ENCODE data around the gene IL17D.
"Not testable (repeated sequence)": the region's sequence is repeated elsewhere in the genome, so short reads cannot be mapped to it uniquely, and the experiment has no call there.

IL17D gene

DNA sequence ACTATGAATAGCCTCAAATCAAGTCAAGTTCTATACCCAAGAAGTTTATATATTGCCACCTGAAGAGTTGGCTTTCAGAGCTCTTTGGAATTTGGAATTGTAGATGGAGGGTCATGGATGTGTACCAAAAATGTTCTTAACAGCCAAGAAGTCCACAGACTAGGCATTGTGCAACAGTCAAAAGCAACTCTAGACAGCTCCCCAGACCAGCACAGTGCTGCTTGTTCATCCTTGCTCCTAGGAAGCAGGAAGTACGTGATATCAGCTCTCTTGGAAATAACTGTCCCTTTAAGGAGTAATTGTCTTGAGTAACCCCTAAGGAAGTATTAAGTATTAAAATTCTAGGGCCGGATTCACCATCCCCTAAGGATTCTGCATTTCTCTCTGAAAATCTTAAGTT is 30.7 kb upstream of the IL17D start:
- TF ChIP-seq RARB (CRISPR knock-in tag; IDR thresholded peaks at IDR 0.05) (no peak), ZC3H10 (CRISPR knock-in tag; IDR thresholded peaks at IDR 0.05) (no peak), GLIS3 (CRISPR knock-in tag; IDR thresholded peaks at IDR 0.05) (no peak)
- TF ChIP-seq, protein P1, sequence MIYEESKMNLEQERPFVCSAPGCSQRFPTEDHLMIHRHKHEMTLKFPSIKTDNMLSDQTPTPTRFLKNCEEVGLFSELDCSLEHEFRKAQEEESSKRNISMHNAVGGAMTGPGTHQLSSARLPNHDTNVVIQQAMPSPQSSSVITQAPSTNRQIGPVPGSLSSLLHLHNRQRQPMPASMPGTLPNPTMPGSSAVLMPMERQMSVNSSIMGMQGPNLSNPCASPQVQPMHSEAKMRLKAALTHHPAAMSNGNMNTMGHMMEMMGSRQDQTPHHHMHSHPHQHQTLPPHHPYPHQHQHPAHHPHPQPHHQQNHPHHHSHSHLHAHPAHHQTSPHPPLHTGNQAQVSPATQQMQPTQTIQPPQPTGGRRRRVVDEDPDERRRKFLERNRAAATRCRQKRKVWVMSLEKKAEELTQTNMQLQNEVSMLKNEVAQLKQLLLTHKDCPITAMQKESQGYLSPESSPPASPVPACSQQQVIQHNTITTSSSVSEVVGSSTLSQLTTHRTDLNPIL (CRISPR knock-in tag; IDR thresholded peaks at IDR 0.05; ENCODE audit: low read depth): no peak
- ATAC-seq: no peak

DNA sequence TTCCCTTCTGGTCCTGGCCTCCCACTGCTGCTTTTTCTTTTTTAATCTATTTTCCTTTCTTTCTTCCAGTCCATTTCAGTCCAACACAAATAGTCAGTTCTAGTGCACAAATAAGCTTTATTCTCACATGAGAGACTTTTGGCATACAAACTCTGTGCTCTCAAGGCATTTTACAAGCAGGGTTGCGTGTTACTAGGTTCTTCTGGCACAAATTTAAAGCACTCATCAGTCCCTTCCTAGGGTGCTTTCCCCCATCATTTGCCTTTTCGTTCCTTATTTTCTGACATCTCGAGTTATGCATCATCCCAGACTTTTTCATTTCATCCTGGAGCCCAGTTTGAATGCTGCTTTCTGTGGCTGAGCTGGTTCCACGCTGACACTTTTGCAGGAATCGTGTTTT is 29.8 kb upstream of the IL17D start:
- no peak for ATAC-seq
- TF ChIP-seq ZNF8 (CRISPR knock-in tag; IDR thresholded peaks at IDR 0.05) (no peak), BACH2 (CRISPR knock-in tag; IDR thresholded peaks at IDR 0.05; ENCODE audit: borderline replicate concordance) (no peak), ZC3H10 (CRISPR knock-in tag; IDR thresholded peaks at IDR 0.05) (no peak), ESRRG (CRISPR knock-in tag; IDR thresholded peaks at IDR 0.05) (no peak), ARNTL (CRISPR knock-in tag; IDR thresholded peaks at IDR 0.05; ENCODE audit: borderline replicate concordance, low read depth) (no peak), CSDC2 (CRISPR knock-in tag; IDR thresholded peaks at IDR 0.05) (no peak), ZFP30 (CRISPR knock-in tag; IDR thresholded peaks at IDR 0.05) (no peak), OSR1 (CRISPR knock-in tag; IDR thresholded peaks at IDR 0.05) (no peak), TCF4 (CRISPR knock-in tag; IDR thresholded peaks at IDR 0.05; ENCODE audit: borderline replicate concordance) (no peak), ZFP3 (CRISPR knock-in tag; IDR thresholded peaks at IDR 0.05) (no peak), RARB (CRISPR knock-in tag; IDR thresholded peaks at IDR 0.05) (no peak), GLIS3 (CRISPR knock-in tag; IDR thresholded peaks at IDR 0.05) (no peak)
- TF ChIP-seq, protein P2, sequence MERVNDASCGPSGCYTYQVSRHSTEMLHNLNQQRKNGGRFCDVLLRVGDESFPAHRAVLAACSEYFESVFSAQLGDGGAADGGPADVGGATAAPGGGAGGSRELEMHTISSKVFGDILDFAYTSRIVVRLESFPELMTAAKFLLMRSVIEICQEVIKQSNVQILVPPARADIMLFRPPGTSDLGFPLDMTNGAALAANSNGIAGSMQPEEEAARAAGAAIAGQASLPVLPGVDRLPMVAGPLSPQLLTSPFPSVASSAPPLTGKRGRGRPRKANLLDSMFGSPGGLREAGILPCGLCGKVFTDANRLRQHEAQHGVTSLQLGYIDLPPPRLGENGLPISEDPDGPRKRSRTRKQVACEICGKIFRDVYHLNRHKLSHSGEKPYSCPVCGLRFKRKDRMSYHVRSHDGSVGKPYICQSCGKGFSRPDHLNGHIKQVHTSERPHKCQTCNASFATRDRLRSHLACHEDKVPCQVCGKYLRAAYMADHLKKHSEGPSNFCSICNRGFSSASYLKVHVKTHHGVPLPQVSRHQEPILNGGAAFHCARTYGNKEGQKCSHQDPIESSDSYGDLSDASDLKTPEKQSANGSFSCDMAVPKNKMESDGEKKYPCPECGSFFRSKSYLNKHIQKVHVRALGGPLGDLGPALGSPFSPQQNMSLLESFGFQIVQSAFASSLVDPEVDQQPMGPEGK (CRISPR knock-in tag; IDR thresholded peaks at IDR 0.05; ENCODE audit: borderline replicate concordance): no peak
- TF ChIP-seq, protein P3, sequence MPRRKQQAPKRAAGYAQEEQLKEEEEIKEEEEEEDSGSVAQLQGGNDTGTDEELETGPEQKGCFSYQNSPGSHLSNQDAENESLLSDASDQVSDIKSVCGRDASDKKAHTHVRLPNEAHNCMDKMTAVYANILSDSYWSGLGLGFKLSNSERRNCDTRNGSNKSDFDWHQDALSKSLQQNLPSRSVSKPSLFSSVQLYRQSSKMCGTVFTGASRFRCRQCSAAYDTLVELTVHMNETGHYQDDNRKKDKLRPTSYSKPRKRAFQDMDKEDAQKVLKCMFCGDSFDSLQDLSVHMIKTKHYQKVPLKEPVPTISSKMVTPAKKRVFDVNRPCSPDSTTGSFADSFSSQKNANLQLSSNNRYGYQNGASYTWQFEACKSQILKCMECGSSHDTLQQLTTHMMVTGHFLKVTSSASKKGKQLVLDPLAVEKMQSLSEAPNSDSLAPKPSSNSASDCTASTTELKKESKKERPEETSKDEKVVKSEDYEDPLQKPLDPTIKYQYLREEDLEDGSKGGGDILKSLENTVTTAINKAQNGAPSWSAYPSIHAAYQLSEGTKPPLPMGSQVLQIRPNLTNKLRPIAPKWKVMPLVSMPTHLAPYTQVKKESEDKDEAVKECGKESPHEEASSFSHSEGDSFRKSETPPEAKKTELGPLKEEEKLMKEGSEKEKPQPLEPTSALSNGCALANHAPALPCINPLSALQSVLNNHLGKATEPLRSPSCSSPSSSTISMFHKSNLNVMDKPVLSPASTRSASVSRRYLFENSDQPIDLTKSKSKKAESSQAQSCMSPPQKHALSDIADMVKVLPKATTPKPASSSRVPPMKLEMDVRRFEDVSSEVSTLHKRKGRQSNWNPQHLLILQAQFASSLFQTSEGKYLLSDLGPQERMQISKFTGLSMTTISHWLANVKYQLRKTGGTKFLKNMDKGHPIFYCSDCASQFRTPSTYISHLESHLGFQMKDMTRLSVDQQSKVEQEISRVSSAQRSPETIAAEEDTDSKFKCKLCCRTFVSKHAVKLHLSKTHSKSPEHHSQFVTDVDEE (CRISPR knock-in tag; IDR thresholded peaks at IDR 0.05): no peak
- TF ChIP-seq, protein P4, sequence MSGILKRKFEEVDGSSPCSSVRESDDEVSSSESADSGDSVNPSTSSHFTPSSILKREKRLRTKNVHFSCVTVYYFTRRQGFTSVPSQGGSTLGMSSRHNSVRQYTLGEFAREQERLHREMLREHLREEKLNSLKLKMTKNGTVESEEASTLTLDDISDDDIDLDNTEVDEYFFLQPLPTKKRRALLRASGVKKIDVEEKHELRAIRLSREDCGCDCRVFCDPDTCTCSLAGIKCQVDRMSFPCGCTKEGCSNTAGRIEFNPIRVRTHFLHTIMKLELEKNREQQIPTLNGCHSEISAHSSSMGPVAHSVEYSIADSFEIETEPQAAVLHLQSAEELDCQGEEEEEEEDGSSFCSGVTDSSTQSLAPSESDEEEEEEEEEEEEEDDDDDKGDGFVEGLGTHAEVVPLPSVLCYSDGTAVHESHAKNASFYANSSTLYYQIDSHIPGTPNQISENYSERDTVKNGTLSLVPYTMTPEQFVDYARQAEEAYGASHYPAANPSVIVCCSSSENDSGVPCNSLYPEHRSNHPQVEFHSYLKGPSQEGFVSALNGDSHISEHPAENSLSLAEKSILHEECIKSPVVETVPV (CRISPR knock-in tag; IDR thresholded peaks at IDR 0.05): no peak
- TF ChIP-seq, protein P1 (CRISPR knock-in tag; IDR thresholded peaks at IDR 0.05; ENCODE audit: low read depth): no peak

DNA sequence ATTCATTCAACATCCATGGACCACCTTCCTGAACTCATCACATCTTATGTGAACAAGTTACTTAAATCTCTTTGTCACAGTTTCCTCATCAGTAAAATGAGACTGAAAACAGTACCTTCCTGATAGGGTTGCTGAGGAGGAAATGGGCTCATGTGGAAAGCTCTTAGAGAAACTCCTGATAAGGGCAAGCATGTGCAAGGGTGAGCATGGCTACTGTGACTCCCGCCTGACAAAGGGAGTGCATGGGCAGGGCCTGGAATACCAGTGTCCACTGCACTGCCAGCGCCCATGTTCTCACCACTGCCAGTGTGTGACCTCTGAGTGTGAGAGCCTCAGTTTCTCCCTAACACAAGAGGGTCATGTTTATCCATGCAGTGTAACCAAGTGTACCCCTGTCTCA is 27.3 kb upstream of the IL17D start:
- TF ChIP-seq ISL1 (CRISPR knock-in tag; IDR thresholded peaks at IDR 0.05) (no peak), PPARA (CRISPR knock-in tag; IDR thresholded peaks at IDR 0.05; ENCODE audit: borderline replicate concordance) (no peak), TCF4 (CRISPR knock-in tag; IDR thresholded peaks at IDR 0.05; ENCODE audit: borderline replicate concordance) (no peak), ZFP3 (CRISPR knock-in tag; IDR thresholded peaks at IDR 0.05) (no peak), ZNF565 (CRISPR knock-in tag; conservative IDR thresholded peaks at IDR 0.05; ENCODE audit: low read depth) (no peak)
- TF ChIP-seq, protein P1 (CRISPR knock-in tag; IDR thresholded peaks at IDR 0.05; ENCODE audit: low read depth): no peak
- TF ChIP-seq, protein P5, sequence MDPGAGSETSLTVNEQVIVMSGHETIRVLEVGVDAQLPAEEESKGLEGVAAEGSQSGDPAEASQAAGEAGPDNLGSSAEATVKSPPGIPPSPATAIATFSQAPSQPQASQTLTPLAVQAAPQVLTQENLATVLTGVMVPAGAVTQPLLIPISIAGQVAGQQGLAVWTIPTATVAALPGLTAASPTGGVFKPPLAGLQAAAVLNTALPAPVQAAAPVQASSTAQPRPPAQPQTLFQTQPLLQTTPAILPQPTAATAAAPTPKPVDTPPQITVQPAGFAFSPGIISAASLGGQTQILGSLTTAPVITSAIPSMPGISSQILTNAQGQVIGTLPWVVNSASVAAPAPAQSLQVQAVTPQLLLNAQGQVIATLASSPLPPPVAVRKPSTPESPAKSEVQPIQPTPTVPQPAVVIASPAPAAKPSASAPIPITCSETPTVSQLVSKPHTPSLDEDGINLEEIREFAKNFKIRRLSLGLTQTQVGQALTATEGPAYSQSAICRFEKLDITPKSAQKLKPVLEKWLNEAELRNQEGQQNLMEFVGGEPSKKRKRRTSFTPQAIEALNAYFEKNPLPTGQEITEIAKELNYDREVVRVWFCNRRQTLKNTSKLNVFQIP (CRISPR knock-in tag; IDR thresholded peaks at IDR 0.05; ENCODE audit: borderline replicate concordance, low read depth): no peak
- ATAC-seq: no peak

DNA sequence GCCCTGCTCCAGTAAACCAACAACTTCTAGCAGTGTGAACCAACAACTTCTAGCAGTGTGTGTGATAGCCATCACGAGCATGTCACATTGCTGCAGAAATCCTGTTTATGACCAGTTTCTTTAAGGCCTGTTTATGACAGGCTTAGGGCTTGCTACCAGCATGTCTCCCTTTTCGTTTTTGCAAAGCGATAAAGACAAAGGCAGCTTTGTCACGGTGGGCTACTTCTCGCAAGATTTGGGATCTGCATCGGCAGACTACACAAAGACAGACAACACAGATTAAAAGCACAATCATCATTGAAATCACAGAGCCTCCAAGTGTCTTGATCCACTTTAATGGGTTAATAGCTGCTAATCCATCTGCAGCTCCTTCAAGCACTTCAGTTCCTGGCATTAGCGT is 24.9 kb upstream of the IL17D start:
- not testable (repeated sequence) for ATAC-seq
